OCI-LY7 (cell line): ENCODE measurements around the gene CTNNBL1. TPM values are rescaled to one million over a fixed set of nuclear protein-coding genes. Genes with fewer than 3 reads are reported as not detected.
A peak's percentile ranks its signal among the peaks of the same experiment; 100 is the strongest.

ENCODE experiments used
- Bru-seq: library from RNA; stranded (reverse); fragments of 400-500 nt; gene quantifications from one replicate; lab custom pipeline; 2021; lab: Mats Ljungman, UMichigan
- BruChase-seq, 2 experiments: library from RNA; stranded (reverse); fragments of 400-500 nt; gene quantifications; one replicate each; lab custom pipeline; 2021; lab: Mats Ljungman, UMichigan
- BruUV-seq: library from RNA; stranded (reverse); fragments of 400-500 nt; replicated peaks from 2 replicates; lab custom pipeline; 2021; lab: Mats Ljungman, UMichigan
- CTCF ChIA-PET: fragments of 300-600 bp; sonication (Branson Sonifier 250); formaldehyde crosslinking; loops from one replicate; lab custom pipeline; 2022; ENCODE audit warnings: antibody characterized with exemption; ENCODE audit not compliant: unreplicated experiment; lab: Charles Lee
- POLR2A ChIA-PET: fragments of 300-600 bp; sonication (Branson Sonifier 250); formaldehyde crosslinking; loops from one replicate; lab custom pipeline; 2022; ENCODE audit warnings: antibody characterized with exemption; lab: Charles Lee
- DNase-seq: peaks from one replicate; pipeline ENCODE4 v3.0.0-alpha.2; 2015; ENCODE audit warnings: low spot score
- H2AFZ ChIP-seq: fragments of 200-600 bp; sonication (generic), shearing (Covaris generic); 2 replicates; pipeline ENCODE4 v1.6.1; 2014; ENCODE audit warnings: mild to moderate bottlenecking, antibody characterized with exemption, low read length, moderate library complexity
- H3K27ac ChIP-seq: fragments of 200-600 bp; sonication (generic); 2 replicates; pipeline ENCODE4 v1.5.1; 2014; ENCODE audit warnings: mixed run types, low read depth, mild to moderate bottlenecking, moderate library complexity, low read length, inconsistent platforms; ENCODE audit not compliant: poor library complexity, severe bottlenecking
- H3K36me3 ChIP-seq: fragments of 200-600 bp; sonication (generic); 2 replicates; pipeline ENCODE4 v1.6.1; 2014; ENCODE audit warnings: mild to moderate bottlenecking, antibody characterized with exemption, low read length, moderate library complexity, mixed read lengths; ENCODE audit not compliant: insufficient read depth
- H3K4me1 ChIP-seq: fragments of 200-600 bp; sonication (generic); 2 replicates; pipeline ENCODE4 v1.5.1; 2014; ENCODE audit warnings: mild to moderate bottlenecking, low read length; ENCODE audit not compliant: insufficient read depth, poor library complexity, severe bottlenecking
- H3K4me2 ChIP-seq: fragments of 200-600 bp; sonication (generic); 2 replicates; pipeline ENCODE4 v1.6.1; 2014; ENCODE audit warnings: mild to moderate bottlenecking, low read length
- H3K4me3 ChIP-seq: fragments of 200-600 bp; sonication (generic); 2 replicates; pipeline ENCODE4 v1.5.1; 2014; ENCODE audit warnings: mild to moderate bottlenecking, low read depth, low read length; ENCODE audit not compliant: poor library complexity, severe bottlenecking
- H3K79me2 ChIP-seq: fragments of 200-600 bp; sonication (generic); 2 replicates; pipeline ENCODE4 v1.6.1; 2016; ENCODE audit warnings: low read depth, mild to moderate bottlenecking, low read length, moderate library complexity, mixed read lengths; ENCODE audit not compliant: insufficient read depth
- H3K9me2 ChIP-seq: fragments of 200-600 bp; sonication (generic); 2 replicates; pipeline ENCODE4 v1.6.1; 2016; ENCODE audit warnings: mild to moderate bottlenecking, low read length, mixed read lengths; ENCODE audit not compliant: insufficient read depth
- H3K9me3 ChIP-seq: fragments of 200-600 bp; sonication (generic); 2 replicates; pipeline ENCODE4 v1.6.1; 2014; ENCODE audit warnings: mild to moderate bottlenecking, mixed run types, low read length, mixed read lengths
- H4K20me1 ChIP-seq: fragments of 200-600 bp; sonication (generic); 2 replicates; pipeline ENCODE4 v1.6.1; 2014; ENCODE audit warnings: mild to moderate bottlenecking, antibody characterized with exemption, low read length, moderate library complexity, mixed read lengths; ENCODE audit not compliant: insufficient read depth
- EZH2phosphoT487 ChIP-seq: fragments of 200-600 bp; sonication (generic); IDR thresholded peaks from 2 replicates; pipeline ENCODE4 v1.6.1; 2018; ENCODE audit warnings: low read depth, borderline replicate concordance, mild to moderate bottlenecking, mixed run types, antibody characterized with exemption, low read length, moderate library complexity, mixed read lengths
- intact Hi-C: fragments of 100-400 bp; cut with micrococcal nuclease; formaldehyde crosslinking; loops from one replicate; pipeline ENCODE4 v1.10.0; 2022; ENCODE audit not compliant: unreplicated experiment
- long read RNA-seq: library from polyadenylated mRNA; stranded (forward); transcript quantifications from one replicate; pipeline ENCODE4 v2.0.0, GENCODE V29; 2022
- total RNA-seq, 2 experiments: library from RNA; depleted of rRNA in 1 of 2; stranded (reverse); fragments of >200 nt in 1 of 2; shearing (Covaris generic) in 1 of 2; gene quantifications; 2 replicates each; pipeline ENCODE4 v1.2.3, GENCODE V29; 2014 to 2022
- TF ChIP-seq, protein P1 (sequence below): fragments of 200-600 bp; sonication (generic); conservative IDR thresholded peaks from 2 replicates; pipeline ENCODE4 v1.5.1; 2014; ENCODE audit warnings: mild to moderate bottlenecking, antibody characterized with exemption, low read length, moderate library complexity, mixed read lengths

The CTNNBL1 gene, protein sequence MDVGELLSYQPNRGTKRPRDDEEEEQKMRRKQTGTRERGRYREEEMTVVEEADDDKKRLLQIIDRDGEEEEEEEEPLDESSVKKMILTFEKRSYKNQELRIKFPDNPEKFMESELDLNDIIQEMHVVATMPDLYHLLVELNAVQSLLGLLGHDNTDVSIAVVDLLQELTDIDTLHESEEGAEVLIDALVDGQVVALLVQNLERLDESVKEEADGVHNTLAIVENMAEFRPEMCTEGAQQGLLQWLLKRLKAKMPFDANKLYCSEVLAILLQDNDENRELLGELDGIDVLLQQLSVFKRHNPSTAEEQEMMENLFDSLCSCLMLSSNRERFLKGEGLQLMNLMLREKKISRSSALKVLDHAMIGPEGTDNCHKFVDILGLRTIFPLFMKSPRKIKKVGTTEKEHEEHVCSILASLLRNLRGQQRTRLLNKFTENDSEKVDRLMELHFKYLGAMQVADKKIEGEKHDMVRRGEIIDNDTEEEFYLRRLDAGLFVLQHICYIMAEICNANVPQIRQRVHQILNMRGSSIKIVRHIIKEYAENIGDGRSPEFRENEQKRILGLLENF
- total RNA-seq (2014; rRNA removed; shearing (Covaris generic)) = 38.0 and 40.6 TPM in 2 replicates
- 88.0 and 90.0 TPM in 2 replicates for total RNA-seq (2022)
- Bru-seq, nascent RNA = percentile 79 among the genes with signal in this experiment
- BruChase-seq, experiment 1, labeled RNA remaining after a 6-hour chase = percentile 63 among the genes with signal in this experiment
- BruChase-seq, experiment 2, labeled RNA remaining after a 2-hour chase = percentile 61 among the genes with signal in this experiment
- long read RNA-seq, transcript CTNNBL1-201 (16 exons, 1,925 nt) = major isoform, 112 of 352 reads
- long read RNA-seq, partial matches to known transcripts = 6 of 352 reads
- long read RNA-seq, other reads (novel, unspliced or antisense) = 233 of 352 reads

DNA sequence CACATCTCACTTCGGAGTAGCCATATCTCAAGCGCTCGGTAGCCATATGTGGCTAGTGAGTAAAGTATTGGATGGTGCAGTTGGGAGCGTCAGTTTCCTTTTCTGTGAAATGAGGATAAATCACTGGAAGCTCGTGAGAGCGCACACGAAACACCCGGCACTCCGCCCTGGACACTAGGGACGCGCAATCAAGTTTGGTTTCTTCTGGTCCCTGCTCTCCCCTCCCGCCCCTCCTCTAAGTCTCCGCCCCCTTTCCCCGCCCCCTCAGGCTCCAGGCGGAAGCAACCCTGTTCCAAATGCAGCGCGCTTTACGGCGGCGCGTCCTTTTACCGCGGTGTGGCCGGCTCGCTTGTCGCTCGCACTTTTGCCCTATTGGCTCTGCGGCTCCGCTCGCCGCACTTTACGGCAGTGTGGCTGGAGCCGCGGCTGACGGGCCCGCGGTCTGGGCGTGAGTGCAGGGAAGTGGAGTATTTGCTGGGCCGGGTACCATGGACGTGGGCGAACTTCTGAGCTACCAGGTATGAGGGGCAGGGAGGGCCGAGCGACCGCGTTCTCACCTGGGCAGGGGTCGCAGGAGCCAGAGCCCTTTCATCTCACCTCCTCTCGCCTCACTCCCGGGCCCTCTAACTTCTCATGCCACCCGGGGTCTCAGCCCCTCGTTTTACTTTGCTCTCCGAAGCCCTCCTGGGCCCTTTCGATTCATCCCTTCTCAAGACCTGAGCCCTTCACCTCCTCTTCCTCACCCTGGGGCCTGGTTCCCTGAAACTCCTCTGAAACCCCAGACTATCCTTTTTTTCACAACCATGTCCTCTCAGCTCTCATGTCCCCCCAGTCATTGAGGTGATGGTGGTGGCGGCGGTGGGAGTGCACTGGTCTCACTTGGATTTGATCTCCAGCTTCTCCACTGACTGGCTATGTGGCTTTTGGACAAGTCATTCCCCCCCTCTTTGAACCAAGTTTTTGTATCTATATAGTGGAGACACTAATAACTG lies at the start of gene CTNNBL1:
Gene CTNNBL1 (plus strand): TSS at position 396 of the 992 bp plus-strand sequence. CDS start 93 bp downstream, at position 489.
- TF ChIP-seq EZH2phosphoT487 = no peak
- TF ChIP-seq, protein P1, sequence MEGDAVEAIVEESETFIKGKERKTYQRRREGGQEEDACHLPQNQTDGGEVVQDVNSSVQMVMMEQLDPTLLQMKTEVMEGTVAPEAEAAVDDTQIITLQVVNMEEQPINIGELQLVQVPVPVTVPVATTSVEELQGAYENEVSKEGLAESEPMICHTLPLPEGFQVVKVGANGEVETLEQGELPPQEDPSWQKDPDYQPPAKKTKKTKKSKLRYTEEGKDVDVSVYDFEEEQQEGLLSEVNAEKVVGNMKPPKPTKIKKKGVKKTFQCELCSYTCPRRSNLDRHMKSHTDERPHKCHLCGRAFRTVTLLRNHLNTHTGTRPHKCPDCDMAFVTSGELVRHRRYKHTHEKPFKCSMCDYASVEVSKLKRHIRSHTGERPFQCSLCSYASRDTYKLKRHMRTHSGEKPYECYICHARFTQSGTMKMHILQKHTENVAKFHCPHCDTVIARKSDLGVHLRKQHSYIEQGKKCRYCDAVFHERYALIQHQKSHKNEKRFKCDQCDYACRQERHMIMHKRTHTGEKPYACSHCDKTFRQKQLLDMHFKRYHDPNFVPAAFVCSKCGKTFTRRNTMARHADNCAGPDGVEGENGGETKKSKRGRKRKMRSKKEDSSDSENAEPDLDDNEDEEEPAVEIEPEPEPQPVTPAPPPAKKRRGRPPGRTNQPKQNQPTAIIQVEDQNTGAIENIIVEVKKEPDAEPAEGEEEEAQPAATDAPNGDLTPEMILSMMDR = no peak
- H2AFZ ChIP-seq = peak within 1 kb of the TSS; percentile 89
- H3K4me3 ChIP-seq = peak within 1 kb of the TSS; percentile 77
- H3K27ac ChIP-seq = no peak within 1 kb of the TSS
- H3K4me1 ChIP-seq = peaks cover 15% of the 10 kb centered on the region
- H3K36me3 ChIP-seq = peaks cover 9% of the 10 kb centered on the region; the same call in 1 of the 2 replicates
- no peaks in the 10 kb centered on the region for H4K20me1 ChIP-seq
- no peaks in the 10 kb centered on the region for H3K9me2 ChIP-seq
- H3K4me2 ChIP-seq = peak within 1 kb of the TSS; percentile 96
- CTCF ChIA-PET = no interaction called here
- no TSS peak for BruUV-seq
- POLR2A ChIA-PET = interaction anchor here (1.1 kb wide), 1 partner anchor 13 kb away, joined by 3 read pairs; no protein-coding TSS in a partner anchor
- H3K9me3 ChIP-seq = no peaks in the 10 kb centered on the region
- DNase-seq = peak; percentile 97
- H3K79me2 ChIP-seq = peaks cover 31% of the 10 kb centered on the region
- intact Hi-C loops = no loop called here

DNA sequence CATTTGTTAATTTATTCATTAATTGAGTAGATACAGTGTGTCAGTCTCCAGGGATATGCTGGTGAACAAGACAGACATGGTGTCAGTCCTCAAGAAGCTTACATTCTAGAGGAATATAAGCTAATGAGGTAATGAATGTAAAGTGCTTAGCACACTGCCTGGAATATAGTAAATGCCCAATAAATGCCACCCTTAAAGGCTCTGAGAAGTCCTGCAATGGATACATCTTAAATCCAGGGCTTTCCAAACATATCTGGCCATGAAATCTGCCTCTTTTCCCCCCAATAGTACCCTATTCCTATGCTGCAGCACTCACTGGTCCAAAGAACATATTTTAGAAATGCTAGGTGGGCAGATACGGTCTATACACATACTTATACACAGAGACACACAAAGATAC lies 49.2 kb upstream of the CTNNBL1 start:
- H3K4me2 ChIP-seq = no peak overlapping the region
- no peak for DNase-seq
- no peaks in the 10 kb centered on the region for H3K9me3 ChIP-seq
- no peaks in the 10 kb centered on the region for H3K4me1 ChIP-seq
- intact Hi-C loops = no loop called here
- no peak overlapping the region for H3K4me3 ChIP-seq
- H4K20me1 ChIP-seq = no peaks in the 10 kb centered on the region
- POLR2A ChIA-PET = interaction anchor here (0.7 kb wide), 1 partner anchor 26 kb away, joined by 3 read pairs; no protein-coding TSS in a partner anchor
- CTCF ChIA-PET = no interaction called here
- no peak overlapping the region for H2AFZ ChIP-seq
- no peak for TF ChIP-seq EZH2phosphoT487
- TF ChIP-seq, protein P1 = no peak
- H3K27ac ChIP-seq = no peak overlapping the region
- H3K9me2 ChIP-seq = no peaks in the 10 kb centered on the region
- no peaks in the 10 kb centered on the region for H3K79me2 ChIP-seq
- no TSS peak for BruUV-seq
- H3K36me3 ChIP-seq = no peaks in the 10 kb centered on the region
